Measurements from ENCODE around the gene AGK. TPM values are rescaled to one million over a fixed set of nuclear protein-coding genes. Genes with fewer than 3 reads are reported as not detected.

AGK gene
- total and polyA plus RNA-seq, 2 of the 8 experiments (the other 6 are each of a cell fraction or from before 2014, with no cell fraction given) = 25.8 to 34.0 TPM

DNA sequence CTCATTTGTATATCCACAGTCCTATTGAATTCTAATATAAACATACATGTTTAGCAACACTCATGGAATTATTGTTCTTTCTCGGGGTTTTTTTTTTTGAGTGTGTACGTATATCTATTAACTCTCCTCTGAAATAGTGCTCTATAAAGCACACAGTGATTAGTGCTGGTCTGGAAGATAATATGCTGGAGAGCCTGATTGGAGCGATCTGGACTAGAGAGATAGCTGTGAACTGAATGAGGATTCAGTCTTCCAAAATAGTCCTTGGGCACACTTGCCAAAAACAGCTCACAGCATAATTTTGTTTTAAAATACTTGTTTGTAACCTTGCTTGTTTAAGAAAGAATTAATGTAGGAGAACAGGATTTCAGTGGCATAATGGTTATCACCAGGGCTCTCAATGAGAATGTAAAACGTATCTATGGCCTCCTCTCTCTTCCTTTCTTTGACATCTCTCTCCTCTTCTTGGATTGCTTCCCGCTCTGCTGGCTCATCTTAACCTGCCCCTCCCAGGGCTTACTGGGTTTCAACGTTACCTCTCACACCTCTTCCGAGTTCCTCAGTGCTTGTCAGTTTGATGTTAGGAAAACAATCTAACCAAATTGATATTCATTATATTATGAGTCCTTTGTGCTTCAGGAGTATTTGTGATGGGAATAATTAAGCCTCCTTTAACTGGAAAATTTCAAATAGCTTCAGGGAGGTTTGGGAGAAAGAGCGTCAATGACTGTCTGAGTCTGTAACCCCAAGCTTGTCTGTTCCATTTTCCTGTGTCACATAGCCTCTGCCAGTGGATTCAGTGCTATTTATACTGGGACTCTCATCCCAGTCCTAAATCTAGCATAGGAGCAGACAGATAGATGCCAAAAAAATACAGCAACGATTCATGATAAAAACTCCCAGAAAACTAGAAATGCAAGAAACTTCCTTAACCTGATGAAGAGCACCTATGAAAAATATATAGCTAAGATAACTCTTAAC is 16.2 kb upstream of the AGK start:
- Histone ChIP-seq H2AFZ (ENCODE audit: low read length) (no peak overlapping the region), H3K23me2 (ENCODE audit: low read depth, low read length) (no peaks in the 10 kb centered on the region), H3K4ac (replicated peaks; ENCODE audit: insufficient read length, low read depth, low read length) (no peak overlapping the region), H2BK120ac (replicated peaks; ENCODE audit: low read depth, low read length) (no peak overlapping the region), H3K14ac (ENCODE audit: insufficient read length) (no peak overlapping the region), H3K4me2 (ENCODE audit: insufficient read depth in 1 of 2, low read depth in 2 of 2, low read length in 2 of 2) (no peak overlapping the region), H2BK5ac (ENCODE audit: low read depth, low read length) (no peak overlapping the region), H3K27me3 (replicated peaks in 1 of 4; ENCODE audit: control insufficient read depth in 3 of 4, extremely low read depth in 1 of 4, insufficient read depth in 3 of 4, low read length in 3 of 4) (no peaks in the 10 kb centered on the region), H3K56ac (replicated peaks; ENCODE audit: insufficient read length, low read depth, low read length) (no peak overlapping the region), H3K9ac (replicated peaks in 1 of 4; ENCODE audit: extremely low read depth in 1 of 4, low read depth in 3 of 4, low read length in 3 of 4) (no peak overlapping the region), H4K5ac (ENCODE audit: insufficient read length, low read depth, low read length) (no peak overlapping the region), H3K36me3 (ENCODE audit: control insufficient read depth in 2 of 4, insufficient read depth in 4 of 4, low read length in 3 of 4) (no peaks in the 10 kb centered on the region), H3K79me2 (ENCODE audit: control insufficient read depth in 1 of 2, insufficient read depth in 2 of 2, low read length in 2 of 2) (no peaks in the 10 kb centered on the region), H3K18ac (ENCODE audit: extremely low read depth, low read length) (no peak overlapping the region), H2AK5ac (ENCODE audit: low read depth, low read length) (no peak overlapping the region), H3K9me3 (ENCODE audit: insufficient read depth in 2 of 2, low read depth in 1 of 2, low read length in 1 of 2) (no peaks in the 10 kb centered on the region), H4K8ac (ENCODE audit: extremely low read depth, insufficient read depth, low read length) (no peak overlapping the region), H3K23ac (ENCODE audit: insufficient read length) (no peak overlapping the region), H3K4me3 (ENCODE audit: extremely low read depth in 1 of 4, insufficient read depth in 2 of 4, low read depth in 3 of 4, low read length in 4 of 4) (no peak overlapping the region), H3K4me1 (replicated peaks in 1 of 4; ENCODE audit: control insufficient read depth in 3 of 4, insufficient read depth in 4 of 4, low read length in 3 of 4) (no peaks in the 10 kb centered on the region), H2BK15ac (ENCODE audit: low read length) (no peak overlapping the region), H3K27ac (ENCODE audit: low read depth, low read length) (no peak overlapping the region), H4K91ac (replicated peaks; ENCODE audit: insufficient read length, low read length) (no peak overlapping the region), H2BK12ac (ENCODE audit: low read depth, low read length) (no peak overlapping the region), H3K79me1 (ENCODE audit: low read depth, low read length) (no peaks in the 10 kb centered on the region; the same call in 1 of the 2 replicates), H2BK20ac (ENCODE audit: low read length) (no peak overlapping the region), H4K20me1 (replicated peaks in 1 of 2; ENCODE audit: control insufficient read depth in 1 of 2, insufficient read depth in 2 of 2, low read length in 2 of 2) (no peaks in the 10 kb centered on the region)
- no peak for TF ChIP-seq CHD1 (IDR thresholded peaks at IDR 0.05; ENCODE audit: low read depth, low read length)
- TF ChIP-seq YY1 (IDR thresholded peaks at IDR 0.05; ENCODE audit: low read depth, low read length) = no peak
- TF ChIP-seq BRCA1 (IDR thresholded peaks at IDR 0.05; ENCODE audit: low read depth, low read length) = no peak
- no peak for TF ChIP-seq SIX5 (IDR thresholded peaks at IDR 0.05; ENCODE audit: low read depth, low read length)
- TF ChIP-seq RNF2 (IDR thresholded peaks at IDR 0.05; ENCODE audit: borderline replicate concordance, low read depth, low read length, missing control alignments, poor library complexity, severe bottlenecking) = no peak
- TF ChIP-seq JUN (IDR thresholded peaks at IDR 0.05; ENCODE audit: low read depth, low read length) = no peak
- ChIA-PET POLR2A (ENCODE audit: partially characterized antibody) (interaction anchor here (0.9 to 1.6 kb wide), 3 partner anchors 16 to 462 kb away, joined by 3 to 4 read pairs (median 3); partner anchors contain the start of gene AGK), CTCF (ENCODE audit: partially characterized antibody) (interaction anchor here (0.6 to 5.3 kb wide), 23 partner anchors 10 to 521 kb away, joined by 3 to 54 read pairs (median 4); partner anchors contain the start of gene MRPS33)
- 74% methylated on average over 9 of the region's 9 CpGs; no CpG with 5 or more reads in 1 of the 2 experiments for WGBS, 2 experiments (ENCODE audit: extremely low coverage in 1 of 2, insufficient coverage in 1 of 2, insufficient read length in 1 of 2, insufficient replicate concordance in 2 of 2, low coverage in 1 of 2, low lambda C conversion rate in 2 of 2, missing lambda C conversion rate in 1 of 2)
- FAIRE-seq (no peak), DNase-seq (ENCODE audit: low read depth in 1 of 2, low spot score in 2 of 2) (no peak)
